HG03108 (cell line): ENCODE data around the gene NUP93.

Experiments
- ATAC-seq: cut with Tn5 transposase; IDR thresholded peaks from one replicate; pipeline ENCODE4 v1.9.1; 2021; ENCODE audit warnings: moderate library complexity; ENCODE audit not compliant: unreplicated experiment

The NUP93 gene

DNA sequence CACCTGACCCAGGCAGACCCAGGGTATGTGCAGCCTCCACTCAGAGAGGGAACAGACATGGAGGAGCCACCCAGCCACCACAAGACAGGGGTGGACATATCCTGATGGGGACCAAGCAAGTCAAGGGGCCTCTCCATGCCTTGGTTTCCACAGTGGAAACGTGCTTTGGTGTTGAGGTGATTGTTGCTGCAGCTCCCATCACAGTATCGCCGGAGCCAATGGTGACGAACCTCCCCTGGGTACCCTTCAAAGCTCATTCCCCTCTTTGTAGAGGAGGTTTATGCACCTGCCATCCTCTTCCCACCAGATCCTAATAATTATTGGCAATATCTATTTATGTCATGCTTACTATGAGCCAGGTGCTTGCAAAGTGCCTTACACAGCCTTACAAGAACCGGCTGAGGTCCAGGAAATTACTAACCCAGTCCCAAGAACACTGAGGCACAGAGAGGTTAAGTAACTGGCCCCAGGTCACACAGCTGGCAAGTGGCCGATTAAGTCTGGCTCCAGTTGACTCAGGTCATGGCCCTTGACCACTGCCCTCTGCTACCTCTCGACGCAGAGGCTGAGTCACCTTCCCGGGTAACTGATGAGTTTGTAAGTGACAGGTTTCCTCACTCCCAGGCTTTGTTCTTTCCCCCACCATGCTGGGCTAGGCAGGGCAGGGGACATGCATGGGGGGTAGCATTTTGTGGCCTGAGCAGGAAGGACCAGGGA lies 155.7 kb downstream of the NUP93 start:
- no peak for ATAC-seq

- no peak for ATAC-seq
Measured at GRCh38 chr16:56886296-56886695, 156.4 kb downstream of the NUP93 start.

- ATAC-seq: no peak
Measured at GRCh38 chr16:56886826-56887225, 156.9 kb downstream of the NUP93 start.

- no peak for ATAC-seq
Measured at GRCh38 chr16:56888806-56889205, 158.9 kb downstream of the NUP93 start.

GRCh38 chr16:56889206-56889605 lies 159.3 kb downstream of the NUP93 start:
- no peak for ATAC-seq

DNA sequence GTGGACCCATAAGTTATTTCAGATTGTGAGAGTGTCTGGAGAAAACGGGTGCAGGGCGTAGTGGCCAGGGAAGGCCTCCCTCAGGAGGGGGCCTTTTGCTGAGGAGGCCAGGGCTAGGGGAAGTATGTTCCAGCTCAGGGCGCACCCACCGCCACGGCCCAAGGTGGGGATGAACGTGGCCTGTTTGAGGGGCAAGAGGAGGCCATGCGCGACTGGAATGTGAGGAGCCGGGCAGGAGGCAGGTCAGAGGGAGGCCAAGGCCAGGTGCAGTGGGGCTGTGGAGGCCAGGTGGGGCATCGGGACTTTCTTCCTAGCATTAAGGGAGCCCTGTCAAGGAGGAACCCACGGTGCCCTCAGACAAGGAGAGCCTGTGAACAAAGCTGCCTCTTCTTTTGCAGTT lies 161.8 kb downstream of the NUP93 start:
- ATAC-seq: no peak

DNA sequence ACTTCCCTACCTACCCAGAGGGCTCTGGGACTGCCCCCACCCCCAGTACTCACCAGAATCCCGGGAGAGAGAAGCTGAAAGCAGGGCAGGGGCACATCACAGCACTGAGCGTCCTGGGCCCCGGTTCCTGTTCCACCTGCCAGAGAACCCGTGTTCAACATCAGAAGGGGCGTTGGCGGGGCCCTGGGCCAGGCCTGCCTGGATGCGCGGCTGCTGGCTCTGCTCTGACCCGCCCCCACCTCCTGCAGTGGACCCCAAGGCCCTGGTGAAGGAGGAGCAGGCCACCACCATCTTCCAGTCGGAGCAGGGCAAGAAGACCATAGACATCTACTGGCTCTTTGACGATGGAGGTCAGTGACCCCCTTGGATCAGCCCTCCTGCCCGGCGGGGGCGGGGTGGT lies 162.8 kb downstream of the NUP93 start:
- no peak for ATAC-seq

- no peak for ATAC-seq
Measured at GRCh38 chr16:56894331-56894917, 164.5 kb downstream of the NUP93 start.

DNA sequence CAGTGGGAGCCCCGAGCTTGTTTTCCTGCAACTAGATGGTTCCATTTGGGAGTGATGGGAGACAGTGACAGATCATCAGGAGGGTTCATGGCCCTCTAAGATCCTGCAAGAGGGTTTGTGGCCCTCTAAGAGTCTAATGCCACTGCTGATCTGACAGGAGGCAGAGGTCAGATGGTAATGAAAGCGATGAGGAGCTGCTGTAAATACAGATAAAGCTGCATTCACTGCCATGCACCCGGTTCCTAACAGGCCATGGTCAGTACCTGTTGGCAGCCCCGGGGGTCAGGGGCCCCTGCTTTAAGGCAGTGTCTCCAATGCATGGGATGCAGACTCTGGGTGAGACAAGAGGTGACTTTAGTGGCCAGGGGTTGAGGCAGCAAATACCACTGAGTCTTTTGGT lies 165.9 kb downstream of the NUP93 start:
- ATAC-seq: no peak

- no peak for ATAC-seq
Measured at GRCh38 chr16:56896244-56896643, 166.3 kb downstream of the NUP93 start.

DNA sequence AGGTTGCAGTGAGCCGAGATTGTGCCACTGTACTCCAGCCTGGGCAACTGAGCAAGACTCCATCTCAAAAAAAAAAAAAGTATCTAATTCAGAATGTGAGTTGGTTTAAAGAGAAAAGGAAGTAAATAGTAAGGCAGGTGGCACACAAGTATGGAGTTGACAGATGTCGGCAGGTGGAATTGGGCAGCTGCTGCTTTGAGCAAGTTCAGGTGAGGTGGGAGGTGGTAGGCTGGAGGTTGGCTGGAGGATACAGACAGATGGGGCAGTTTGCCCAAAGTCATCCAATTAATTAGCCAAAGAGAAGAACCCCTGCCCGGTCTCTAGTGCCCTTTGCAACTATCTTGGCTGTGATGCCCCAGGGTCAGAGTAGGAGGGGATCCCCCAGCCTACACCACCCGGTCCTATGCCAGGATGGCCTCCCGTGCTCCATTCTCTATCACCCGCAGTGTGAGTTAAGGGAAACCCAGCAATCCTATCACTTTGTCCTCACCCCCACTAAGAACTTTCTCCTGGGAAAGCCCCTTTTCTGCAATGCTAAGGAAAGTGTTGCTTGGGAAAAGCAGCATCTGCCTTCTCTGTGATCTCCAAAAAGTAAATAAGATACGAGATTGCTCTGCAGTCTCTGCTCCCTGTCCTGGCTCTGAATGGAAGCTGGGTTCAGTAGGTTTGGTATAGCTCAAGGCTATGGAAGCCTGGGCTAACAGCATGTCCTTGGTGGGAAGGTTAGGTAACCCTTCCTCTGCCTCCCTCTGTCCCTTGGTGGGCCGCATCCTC lies 167.3 kb downstream of the NUP93 start:
- ATAC-seq: no peak

- peak; percentile 80 for ATAC-seq
Measured at GRCh38 chr16:56898847-56899246, 168.9 kb downstream of the NUP93 start.
